A549 (cell line): ENCODE results near the gene CDC42.
"Not testable (repeated sequence)": the region's sequence is repeated elsewhere in the genome, so short reads cannot be mapped to it uniquely, and the experiment has no call there.

Source experiments
- CHD4 ChIP-seq: fragments of 200-600 bp; sonication (generic); IDR thresholded peaks from 2 replicates; pipeline ENCODE4 v1.6.1; 2016; ENCODE audit warnings: antibody characterized with exemption, mild to moderate bottlenecking, borderline replicate concordance
- CTCF ChIP-seq: fragments of >200 bp; sonication (Bioruptor Twin); formaldehyde crosslinking; IDR thresholded peaks from 3 replicates; pipeline ENCODE4 v1.5.1; 2016
- E2F6 ChIP-seq: IDR thresholded peaks from 2 replicates; pipeline ENCODE4 v1.6.1; 2012; ENCODE audit warnings: low read depth, borderline replicate concordance
- HDAC2 ChIP-seq: fragments of 200-600 bp; sonication (generic); IDR thresholded peaks from 2 replicates; pipeline ENCODE4 v1.6.1; 2016
- JUN ChIP-seq, 2 experiments: fragments of >200 bp; sonication (Bioruptor Twin); formaldehyde crosslinking; IDR thresholded peaks; 2 replicates in 1 of 2; 3 replicates in 1 of 2; pipeline ENCODE4 v1.6.1; 2016 to 2017
- MYC ChIP-seq: IDR thresholded peaks from 2 replicates; pipeline ENCODE4 v1.6.1; 2012; ENCODE audit warnings: mild to moderate bottlenecking, inconsistent platforms, low read length, improper control_type of control experiment, borderline replicate concordance
- PBX3 ChIP-seq: IDR thresholded peaks from 2 replicates; pipeline ENCODE4 v1.6.1; 2012
- POLR2A ChIP-seq: IDR thresholded peaks from 2 replicates; pipeline ENCODE4 v1.6.1; 2012; ENCODE audit warnings: mild to moderate bottlenecking, low read length
- REST ChIP-seq: fragments of 200-600 bp; sonication (generic); IDR thresholded peaks from 2 replicates; pipeline ENCODE4 v1.6.1; 2016; ENCODE audit warnings: antibody characterized with exemption, mild to moderate bottlenecking, moderate library complexity
- RFX5 ChIP-seq: fragments of 450-650 bp; IDR thresholded peaks from 2 replicates; pipeline ENCODE4 v1.7.1; 2014; ENCODE audit warnings: antibody characterized with exemption, mild to moderate bottlenecking, moderate library complexity

GRCh38 chr1:22005261-22006149, 47.0 kb upstream of the CDC42 start:
- peak; percentile 31; the same call in 1 of the 3 replicates for TF ChIP-seq CTCF
- TF ChIP-seq HDAC2; PBX3; POLR2A; RFX5; E2F6; CHD4; JUN (IDR thresholded peaks at IDR 0.05); MYC; REST: not testable (repeated sequence)
